Measurements from ENCODE around the gene PSMD2.
"Not testable (repeated sequence)": the region's sequence is repeated elsewhere in the genome, so short reads cannot be mapped to it uniquely, and the experiment has no call there.

Gene PSMD2

DNA sequence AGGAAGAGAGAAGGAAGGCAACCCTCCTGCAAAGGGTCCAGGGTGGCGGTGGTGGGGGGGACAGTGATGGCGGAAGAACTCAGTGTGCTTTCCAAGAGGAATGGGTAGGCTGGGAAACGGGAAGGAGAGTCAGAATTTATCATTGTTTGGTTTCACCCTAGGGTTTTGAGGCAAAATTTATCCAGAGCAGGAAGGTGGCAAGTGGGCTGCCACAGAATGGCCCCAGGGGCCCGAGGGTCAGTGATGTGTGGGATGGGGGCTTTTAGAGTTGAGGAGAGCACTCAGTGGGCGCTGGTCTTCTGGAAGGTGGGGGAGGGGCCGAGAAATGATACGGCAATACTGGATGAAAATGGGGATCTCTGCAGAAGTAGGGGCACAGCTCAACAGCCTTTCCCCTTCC lies 38.9 kb downstream of the PSMD2 start:
- no peak for DNase-seq (ENCODE audit: low read depth in 4 of 4, low spot score in 1 of 4)

DNA sequence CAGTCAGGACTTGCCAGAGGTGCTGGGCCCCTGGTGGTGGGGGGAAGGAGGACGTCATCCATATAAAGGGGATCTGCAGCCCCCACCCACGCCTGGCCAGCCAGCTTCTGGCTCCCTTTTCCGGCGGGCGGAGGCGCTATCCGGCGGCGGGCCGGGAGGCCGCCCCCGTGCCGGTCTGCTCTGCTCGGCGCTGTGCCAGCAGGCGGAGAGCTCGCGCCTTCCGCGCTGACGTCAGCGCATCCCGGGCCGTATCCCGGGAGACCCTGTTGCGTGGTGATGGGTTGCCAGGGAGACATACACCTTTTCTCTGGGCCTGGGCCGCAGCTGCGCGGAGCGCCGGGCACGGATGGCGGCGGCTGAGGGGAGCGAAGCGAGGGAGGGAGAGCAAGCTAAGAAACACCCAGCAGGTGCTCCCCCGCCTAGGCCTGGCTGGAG lies 39.5 kb downstream of the PSMD2 start:
- DNase-seq (ENCODE audit: low read depth in 4 of 4, low spot score in 1 of 4) = no peak

DNA sequence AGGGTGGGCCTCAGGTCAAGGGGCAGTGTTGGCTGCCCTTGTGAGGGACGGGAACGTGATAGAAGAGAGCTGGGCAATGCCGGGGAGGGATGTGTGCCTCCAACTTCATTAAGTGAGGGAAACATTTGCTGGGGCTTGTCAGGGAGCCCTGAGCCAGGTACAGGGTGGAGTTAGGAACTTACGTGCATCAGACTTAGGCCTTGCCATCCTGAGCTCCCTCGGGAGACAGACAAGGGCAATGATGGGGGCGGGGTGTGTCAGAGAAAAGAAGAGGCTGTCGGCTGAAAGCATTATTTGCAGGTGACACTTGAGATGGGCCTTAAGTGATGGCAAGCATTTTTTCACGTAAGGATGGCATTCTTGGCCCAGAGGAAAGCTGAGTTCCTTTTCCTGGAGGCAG lies 40.0 kb downstream of the PSMD2 start:
- no peak for DNase-seq (ENCODE audit: low read depth in 4 of 4, low spot score in 1 of 4)

DNA sequence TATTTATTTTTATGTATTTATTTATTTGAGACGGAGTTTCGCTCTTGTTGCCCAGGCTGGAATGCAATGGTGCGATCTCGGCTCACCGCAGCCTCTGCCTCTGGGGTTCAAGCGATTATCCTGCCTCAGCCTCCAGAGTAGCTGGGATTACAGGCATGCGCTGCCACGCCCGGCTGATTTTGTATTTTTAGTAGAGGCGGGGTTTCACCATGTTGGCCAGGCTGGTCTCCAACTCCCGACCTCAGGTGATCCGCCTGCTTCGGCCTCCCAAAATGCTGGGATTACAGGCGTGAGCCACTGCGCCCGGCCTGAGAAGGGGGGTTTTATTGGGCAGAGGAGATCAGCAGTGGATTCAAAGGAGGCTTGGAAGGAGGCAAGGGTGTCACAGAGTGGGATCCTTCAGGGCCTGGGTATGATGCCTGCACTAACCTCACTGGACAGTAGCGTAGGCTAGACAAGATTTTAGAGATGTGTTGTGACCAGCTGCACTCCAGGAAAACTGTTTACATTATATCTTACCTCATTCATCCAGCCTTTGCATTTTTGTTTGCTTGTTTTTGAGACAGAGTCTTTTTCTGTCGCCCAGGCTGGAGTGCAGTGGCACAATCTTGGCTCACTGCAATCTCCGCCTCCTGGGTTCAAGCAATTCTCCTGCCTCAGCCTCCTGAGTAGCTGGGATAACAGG lies 40.6 kb downstream of the PSMD2 start:
- not testable (repeated sequence) for DNase-seq (ENCODE audit: low read depth in 4 of 4, low spot score in 1 of 4)

DNA sequence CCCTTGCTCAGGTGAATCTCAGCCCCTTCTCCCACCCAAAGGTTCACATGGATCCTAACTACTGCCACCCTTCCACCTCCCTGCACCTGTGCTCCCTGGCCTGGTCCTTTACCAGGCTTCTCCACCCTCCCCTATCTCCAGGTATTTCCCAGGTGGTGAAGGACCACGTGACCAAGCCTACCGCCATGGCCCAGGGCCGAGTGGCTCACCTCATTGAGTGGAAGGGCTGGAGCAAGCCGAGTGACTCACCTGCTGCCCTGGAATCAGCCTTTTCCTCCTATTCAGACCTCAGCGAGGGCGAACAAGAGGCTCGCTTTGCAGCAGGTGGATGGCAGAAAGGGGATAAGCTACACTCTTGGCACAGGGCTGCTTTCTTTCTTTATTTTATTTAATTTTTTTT lies 42.9 kb downstream of the PSMD2 start:
- no peak for DNase-seq (ENCODE audit: low read depth in 4 of 4, low spot score in 1 of 4)

DNA sequence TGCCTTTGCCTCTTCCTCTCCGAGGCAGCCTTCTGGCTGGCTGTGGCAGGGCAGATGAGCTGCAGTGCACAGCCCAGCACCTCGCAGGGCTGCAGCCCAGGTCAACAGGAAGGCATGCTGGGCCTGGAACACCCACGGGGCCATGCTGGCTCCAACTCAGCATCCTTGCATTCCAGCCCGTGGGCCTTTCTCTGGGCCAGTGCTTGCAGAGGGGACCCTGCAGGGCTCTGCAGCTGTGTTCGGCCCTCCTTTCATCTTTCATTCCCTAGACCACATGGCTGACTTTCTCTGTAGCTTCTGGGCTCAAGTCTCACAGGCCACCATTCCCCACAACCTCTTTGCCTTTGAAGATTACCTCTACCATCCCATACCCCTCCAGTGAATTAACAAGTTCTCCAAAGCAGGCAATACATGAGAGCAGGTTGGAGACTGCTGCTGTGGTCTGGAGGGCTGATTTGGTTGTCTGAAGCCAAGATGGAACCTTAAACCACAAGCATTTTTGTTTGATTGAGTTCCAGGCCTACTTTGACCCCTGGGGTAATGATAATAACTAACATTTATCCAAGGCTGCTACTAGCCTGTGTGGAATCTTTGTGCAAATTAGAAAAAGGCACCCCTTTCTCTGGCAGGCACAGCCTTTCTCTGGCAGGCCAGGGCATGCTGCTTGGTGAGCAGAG lies 44.3 kb downstream of the PSMD2 start:
- DNase-seq (ENCODE audit: low read depth in 4 of 4, low spot score in 1 of 4) = no peak

DNA sequence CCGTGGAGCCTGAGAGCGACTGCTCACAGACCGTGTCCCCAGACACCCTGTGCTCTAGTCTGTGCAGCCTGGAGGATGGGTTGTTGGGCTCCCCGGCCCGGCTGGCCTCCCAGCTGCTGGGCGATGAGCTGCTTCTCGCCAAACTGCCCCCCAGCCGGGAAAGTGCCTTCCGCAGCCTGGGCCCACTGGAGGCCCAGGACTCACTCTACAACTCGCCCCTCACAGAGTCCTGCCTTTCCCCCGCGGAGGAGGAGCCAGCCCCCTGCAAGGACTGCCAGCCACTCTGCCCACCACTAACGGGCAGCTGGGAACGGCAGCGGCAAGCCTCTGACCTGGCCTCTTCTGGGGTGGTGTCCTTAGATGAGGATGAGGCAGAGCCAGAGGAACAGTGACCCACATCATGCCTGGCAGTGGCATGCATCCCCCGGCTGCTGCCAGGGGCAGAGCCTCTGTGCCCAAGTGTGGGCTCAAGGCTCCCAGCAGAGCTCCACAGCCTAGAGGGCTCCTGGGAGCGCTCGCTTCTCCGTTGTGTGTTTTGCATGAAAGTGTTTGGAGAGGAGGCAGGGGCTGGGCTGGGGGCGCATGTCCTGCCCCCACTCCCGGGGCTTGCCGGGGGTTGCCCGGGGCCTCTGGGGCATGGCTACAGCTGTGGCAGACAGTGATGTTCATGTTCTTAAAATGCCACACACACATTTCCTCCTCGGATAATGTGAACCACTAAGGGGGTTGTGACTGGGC lies 45.7 kb downstream of the PSMD2 start:
- DNase-seq (ENCODE audit: low read depth in 4 of 4, low spot score in 1 of 4) = no peak

DNA sequence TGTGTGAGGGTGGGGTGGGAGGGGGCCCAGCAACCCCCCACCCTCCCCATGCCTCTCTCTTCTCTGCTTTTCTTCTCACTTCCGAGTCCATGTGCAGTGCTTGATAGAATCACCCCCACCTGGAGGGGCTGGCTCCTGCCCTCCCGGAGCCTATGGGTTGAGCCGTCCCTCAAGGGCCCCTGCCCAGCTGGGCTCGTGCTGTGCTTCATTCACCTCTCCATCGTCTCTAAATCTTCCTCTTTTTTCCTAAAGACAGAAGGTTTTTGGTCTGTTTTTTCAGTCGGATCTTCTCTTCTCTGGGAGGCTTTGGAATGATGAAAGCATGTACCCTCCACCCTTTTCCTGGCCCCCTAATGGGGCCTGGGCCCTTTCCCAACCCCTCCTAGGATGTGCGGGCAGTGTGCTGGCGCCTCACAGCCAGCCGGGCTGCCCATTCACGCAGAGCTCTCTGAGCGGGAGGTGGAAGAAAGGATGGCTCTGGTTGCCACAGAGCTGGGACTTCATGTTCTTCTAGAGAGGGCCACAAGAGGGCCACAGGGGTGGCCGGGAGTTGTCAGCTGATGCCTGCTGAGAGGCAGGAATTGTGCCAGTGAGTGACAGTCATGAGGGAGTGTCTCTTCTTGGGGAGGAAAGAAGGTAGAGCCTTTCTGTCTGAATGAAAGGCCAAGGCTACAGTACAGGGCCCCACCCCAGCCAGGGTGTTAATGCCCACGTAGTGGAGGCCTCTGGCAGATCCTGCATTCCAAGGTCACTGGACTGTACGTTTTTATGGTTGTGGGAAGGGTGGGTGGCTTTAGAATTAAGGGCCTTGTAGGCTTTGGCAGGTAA lies 46.5 kb downstream of the PSMD2 start:
- DNase-seq (ENCODE audit: low read depth in 4 of 4, low spot score in 1 of 4) = no peak

DNA sequence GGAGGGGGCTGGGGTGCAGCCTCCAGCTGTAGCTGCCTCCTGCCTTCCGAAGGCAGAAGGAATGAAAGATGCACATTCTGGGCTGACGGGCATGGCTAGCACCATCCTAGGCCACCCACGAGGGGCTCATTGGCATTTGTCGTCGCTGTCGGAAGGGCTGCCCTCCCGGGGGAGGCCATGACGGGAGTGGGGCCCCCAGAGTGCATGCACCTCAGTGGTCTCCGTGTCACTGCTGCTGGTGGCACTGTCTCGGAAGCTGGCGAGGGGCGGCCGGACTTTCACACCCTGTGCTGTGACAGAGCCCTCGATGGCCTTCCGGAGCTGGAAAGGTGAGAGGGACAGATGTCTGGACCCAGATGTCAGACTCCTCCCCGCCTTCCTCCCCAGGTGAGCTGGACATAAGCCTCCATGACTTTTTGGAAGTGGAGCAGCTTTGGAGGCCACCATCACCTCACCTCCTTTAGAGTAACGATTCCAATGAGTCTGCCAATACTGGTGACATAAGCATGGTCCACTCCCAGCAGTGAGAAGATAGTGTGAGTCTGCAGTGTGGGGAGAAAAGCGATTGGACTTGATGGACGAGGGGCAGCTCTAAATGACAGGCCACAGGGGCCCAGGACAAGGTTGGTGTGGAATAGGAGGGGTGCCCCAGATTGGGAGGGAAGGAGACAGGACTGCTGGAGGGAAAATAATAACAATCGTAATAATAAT lies 47.6 kb downstream of the PSMD2 start:
- no peak for DNase-seq (ENCODE audit: low read depth in 4 of 4, low spot score in 1 of 4)

DNA sequence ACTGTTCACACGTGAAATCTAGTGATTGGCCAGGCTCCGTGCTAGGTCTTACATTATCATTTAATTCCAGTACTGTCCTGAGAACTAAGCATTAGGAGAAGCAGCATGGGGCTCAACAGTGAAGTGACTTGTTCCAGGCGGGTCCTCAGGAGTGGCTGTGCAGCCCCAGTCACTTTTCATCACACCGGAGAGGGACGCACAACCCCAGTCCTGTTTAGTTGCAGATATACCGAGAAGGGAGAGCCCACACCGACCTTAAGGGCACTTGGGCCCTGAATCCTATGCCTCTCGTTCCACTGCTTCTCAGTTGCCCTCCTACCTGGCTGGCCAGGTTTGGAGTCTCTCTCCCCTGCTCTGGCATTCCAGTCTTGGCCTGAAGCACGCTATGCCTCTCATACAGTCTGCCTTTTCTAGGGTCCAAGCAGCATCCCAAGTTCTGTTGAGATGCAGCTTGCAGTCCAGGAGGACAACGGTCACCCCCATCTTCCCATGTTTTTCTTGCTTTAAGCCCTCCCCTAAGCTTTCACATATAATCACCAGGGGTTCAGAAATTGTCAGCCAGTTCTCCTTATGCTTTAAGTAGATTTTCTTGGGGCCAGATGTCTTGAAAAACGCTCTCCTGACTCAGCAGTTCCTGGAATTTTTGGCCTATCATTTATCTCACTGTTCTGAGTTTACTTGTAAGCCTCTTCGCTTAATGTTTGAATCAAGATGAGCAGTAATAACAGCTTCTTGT lies 48.4 kb downstream of the PSMD2 start:
- no peak for DNase-seq (ENCODE audit: low read depth in 4 of 4, low spot score in 1 of 4)

DNA sequence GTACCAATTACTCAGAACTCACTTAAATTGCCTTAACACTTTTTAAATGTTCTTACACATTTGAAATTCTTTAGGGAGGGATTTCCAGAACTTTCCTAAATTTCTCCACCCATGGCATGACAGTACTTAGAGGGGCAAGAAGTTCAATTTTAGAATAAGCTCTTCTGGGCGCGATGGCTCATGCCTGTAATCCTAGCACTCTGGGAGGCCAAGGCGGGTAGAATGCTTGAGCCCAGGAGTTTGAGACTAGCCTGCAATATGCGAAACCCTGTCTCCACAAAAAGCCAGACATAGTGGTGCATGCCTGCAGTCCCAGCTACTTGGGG lies 49.0 kb downstream of the PSMD2 start:
- no peak for DNase-seq (ENCODE audit: low read depth in 4 of 4, low spot score in 1 of 4)

DNA sequence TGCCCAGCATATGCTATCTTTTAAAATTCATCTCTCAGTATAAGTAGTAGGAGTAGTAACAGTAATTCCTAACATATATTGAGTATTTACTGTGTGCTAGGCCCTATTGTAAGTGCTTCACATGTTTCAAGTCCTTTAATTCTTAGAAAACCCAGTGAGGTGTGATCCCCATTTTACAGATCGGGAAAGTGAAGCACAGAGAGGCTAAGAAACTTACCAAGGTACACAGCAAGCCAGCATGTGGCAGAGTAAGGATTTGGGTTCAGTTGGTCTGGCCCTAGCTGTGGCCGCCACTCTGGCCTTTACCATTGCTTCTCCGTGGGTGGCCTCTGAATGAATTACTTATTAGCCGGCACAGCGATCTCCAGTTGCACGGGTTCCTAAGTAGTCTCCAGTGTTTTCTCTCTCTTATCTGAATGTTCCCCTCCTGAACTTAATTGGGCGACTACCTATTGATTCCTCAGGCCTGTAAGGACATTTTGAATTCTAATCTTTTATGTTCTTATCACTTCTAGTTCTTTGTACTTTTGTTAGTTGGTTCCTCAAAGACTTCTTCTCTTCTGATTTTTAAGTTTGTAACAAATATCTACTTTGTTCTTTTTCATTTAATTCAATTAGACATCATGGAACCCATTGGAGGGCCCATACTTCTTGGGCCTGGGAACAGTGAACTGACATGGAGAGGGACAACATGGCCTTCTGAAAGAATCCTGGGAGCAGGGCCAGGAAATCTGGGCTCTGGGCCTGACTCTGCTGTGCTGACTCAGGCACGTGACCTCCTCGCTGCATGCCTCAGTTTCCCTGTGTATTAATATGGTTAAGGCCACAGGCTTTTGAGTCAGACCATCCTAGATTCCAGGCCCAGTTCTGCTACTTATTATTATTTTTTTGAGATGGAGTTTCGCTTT lies 50.8 kb downstream of the PSMD2 start:
- DNase-seq (ENCODE audit: low read depth in 4 of 4, low spot score in 1 of 4) = no peak

DNA sequence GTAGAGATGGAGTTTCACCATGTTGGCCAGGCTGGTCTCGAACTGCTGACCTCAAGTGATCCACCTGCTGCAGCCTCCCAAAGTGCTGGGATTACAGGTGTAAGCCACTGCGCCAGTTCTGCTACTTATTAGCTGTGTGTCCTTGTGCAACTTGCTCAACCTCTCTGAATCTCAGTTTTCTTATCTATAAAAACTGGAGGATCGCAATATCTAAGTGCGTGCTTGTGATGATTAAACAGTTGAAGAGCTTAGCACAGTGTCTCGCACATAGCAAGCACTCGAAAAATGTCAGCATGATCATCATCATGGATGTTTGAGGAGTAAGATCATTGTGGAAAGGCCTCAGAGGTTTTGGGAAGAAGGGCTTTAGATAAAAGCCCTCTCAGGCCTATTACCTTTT lies 51.6 kb downstream of the PSMD2 start:
- DNase-seq (ENCODE audit: low read depth in 4 of 4, low spot score in 1 of 4) = no peak

DNA sequence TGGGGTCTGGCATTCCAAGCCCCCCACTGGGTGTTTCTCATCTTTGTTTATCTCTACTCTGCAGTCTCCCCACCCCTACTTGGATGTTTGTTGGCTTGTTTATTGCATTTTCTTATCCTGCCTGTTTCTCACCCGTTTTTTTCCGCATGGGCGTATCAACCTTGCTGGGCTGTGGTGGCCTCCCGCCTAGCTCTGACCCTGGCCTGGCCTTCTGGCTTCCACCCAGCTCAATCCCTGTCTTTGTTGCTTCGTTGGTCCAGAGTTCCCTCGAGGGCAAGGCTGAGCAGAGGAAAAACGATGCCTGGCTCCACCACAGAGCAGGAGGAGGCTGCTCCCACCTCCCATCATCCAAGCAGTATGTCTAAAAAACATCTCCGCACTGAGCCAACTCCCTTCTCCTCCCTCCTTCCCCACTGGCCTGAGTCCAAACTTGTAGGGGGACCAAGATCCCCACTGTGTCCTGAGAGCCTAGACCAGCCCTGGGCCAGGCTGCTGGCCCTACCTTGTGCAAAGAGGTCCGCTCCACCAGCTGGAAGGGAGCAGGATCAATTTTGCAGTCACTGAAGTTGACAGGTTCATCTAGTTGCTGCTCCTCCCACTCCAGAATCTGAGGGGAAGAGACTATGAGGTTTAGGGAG lies 52.6 kb downstream of the PSMD2 start:
- no peak for DNase-seq (ENCODE audit: low read depth in 4 of 4, low spot score in 1 of 4)

DNA sequence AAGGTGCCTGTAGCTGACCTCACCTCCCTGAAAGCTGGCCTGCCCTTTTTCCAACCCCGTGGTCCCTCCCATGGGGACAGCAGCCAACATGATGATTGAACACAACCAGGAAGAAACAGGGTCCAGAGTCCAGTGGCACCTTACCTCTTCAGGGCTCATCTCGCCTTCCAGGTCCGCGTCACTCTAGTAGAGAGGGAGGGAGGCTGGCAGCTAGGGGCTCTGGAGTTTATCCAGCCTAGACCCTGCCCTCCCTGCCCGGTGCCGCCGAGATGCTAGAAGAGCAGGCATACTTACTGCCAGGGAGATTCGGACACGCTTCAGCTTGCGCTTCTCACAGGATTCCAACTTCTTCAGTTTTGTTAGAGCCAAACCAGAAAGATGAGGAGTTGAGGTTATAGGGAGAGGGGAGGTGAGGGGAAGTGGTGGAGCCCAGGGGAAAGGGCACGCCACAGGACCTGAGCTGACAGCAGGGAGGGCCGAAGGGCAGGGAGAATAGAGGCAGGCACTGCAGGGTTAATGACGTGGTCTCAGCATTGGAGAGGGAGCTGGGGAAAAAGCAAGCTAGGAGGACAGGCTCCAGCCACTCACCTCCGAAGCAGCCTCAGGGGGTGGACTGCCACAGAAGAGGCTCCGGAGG lies 53.2 kb downstream of the PSMD2 start:
- DNase-seq (ENCODE audit: low read depth in 4 of 4, low spot score in 1 of 4) = no peak

DNA sequence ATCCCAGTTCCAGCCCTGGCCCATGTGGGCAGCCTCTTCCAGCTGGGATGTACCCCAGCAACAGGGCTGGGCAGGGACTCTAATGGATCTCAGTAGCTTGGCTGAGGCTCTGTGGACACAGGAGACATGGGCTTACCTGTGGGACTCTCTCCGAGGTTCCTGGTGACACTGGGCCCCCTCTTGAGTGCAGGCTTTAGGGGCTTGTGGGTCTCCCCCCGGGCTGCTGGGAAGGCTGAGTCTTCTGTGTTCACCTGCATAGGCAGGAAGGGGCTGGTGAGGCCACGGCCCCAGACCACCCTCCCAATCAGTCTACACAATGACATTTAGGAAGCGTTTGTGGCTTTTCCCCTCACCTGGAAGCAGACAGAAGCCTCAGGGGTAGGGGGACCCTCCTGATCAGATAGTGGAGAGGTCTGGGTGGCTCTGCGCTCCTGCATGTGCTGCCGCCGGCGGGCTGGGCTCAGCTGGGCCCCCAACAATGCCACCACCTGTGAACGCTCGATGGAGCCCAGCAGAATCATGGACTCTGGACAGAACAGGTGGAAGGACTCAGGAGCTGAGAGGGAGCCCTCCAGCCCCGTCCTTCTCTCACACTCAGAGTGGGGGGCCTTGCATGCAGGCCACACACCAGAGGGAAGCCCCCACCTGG lies 54.0 kb downstream of the PSMD2 start:
- no peak for DNase-seq (ENCODE audit: low read depth in 4 of 4, low spot score in 1 of 4)

DNA sequence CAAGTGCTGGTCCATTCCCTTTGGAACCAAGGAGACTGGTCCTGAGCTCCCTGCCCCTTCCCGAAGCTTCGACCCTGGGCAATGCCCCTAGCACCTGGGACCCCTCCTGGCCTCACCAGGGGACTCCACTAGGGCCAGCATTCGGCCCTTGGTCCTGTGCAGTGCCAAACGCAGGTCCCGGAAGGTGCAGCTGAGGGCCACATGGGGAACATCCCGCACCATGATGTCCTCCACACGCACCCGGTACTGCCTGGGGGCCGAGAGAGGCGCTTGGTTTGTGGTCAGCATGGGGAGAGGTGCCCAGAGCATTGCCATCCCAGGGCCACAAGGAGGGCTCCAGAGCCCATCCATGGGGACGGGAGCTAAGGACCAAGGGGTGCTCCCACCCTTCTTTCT lies 54.5 kb downstream of the PSMD2 start:
- DNase-seq (ENCODE audit: low read depth in 4 of 4, low spot score in 1 of 4) = no peak
